Bronchial epithelial cell (primary cell): Measurements from ENCODE around the gene PLD3. TPM values are rescaled to one million over a fixed set of nuclear protein-coding genes. Genes with fewer than 3 reads are reported as not detected.
A peak's percentile ranks its signal among the peaks of the same experiment; 100 is the strongest.

ENCODE experiments used
- DNase-seq: peaks from one replicate; pipeline ENCODE4 v3.0.0-alpha.2; 2010; ENCODE audit warnings: low read depth
- FAIRE-seq: peaks from 2 replicates; lab custom pipeline; 2011; peaks lifted over from hg19 to GRCh38; lab: Jason Lieb, UNC
- H3K27me3 ChIP-seq: 2 replicates; pipeline ENCODE4 v1.5.1; 2011; ENCODE audit warnings: low read length; ENCODE audit not compliant: control insufficient read depth, insufficient read depth
- H3K36me3 ChIP-seq: 2 replicates; pipeline ENCODE4 v1.5.1; 2011; ENCODE audit warnings: low read length; ENCODE audit not compliant: control insufficient read depth, insufficient read depth
- H3K4me3 ChIP-seq: 2 replicates; pipeline ENCODE4 v1.5.1; 2011; ENCODE audit warnings: mild to moderate bottlenecking, low read depth, low read length, control low read depth
- CTCF ChIP-seq: IDR thresholded peaks from 2 replicates; pipeline ENCODE4 v1.5.1; 2011; ENCODE audit warnings: mild to moderate bottlenecking, moderate library complexity, low read length, control low read depth, inconsistent platforms; ENCODE audit not compliant: insufficient read depth, severe bottlenecking
- total RNA-seq: library from RNA; depleted of rRNA; stranded (reverse); fragments of >200 nt; gene quantifications from 2 replicates; pipeline ENCODE4 v1.2.1, GENCODE V29; 2014

Gene PLD3
- total RNA-seq, 1 donor from 2014 or later = 162 TPM

DNA sequence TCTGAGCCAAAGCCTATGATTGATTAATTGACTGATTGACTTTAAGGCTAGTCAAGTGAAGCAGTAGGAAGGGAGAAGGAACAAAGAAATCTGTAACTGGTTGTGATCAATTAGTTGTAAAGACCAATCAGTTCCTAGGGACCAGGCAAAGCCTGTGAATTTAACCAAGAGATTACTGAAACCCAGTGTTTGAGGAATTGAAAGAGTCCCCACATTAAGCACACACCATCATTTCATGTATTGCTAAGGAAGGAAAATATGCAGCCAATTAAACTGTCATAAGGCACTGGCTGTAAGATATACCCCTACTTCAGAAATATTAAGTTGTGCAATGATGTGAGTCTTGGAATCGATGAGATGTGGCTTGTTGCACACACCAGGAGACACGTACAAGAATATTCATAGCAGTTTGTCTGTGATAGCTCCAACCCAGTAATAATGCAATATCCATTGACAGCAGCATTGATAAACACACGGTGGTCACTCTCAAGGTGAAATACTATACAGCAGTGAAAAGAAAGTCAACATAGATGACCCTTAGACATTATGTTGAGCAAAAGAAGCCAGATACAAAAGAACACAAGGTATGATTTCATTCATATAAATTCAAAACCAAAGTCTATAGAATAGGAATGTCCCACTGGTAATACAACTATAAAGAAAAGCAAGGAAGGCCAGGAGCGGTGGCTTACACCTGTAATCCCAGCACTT is 9.3 kb upstream of the PLD3 start:
- DNase-seq (no peak), FAIRE-seq (no peak)
- Histone ChIP-seq H3K36me3 (peaks cover 12% of the 10 kb centered on the region), H3K27me3 (no peaks in the 10 kb centered on the region), H3K4me3 (no peak overlapping the region)
- no peak for TF ChIP-seq CTCF

DNA sequence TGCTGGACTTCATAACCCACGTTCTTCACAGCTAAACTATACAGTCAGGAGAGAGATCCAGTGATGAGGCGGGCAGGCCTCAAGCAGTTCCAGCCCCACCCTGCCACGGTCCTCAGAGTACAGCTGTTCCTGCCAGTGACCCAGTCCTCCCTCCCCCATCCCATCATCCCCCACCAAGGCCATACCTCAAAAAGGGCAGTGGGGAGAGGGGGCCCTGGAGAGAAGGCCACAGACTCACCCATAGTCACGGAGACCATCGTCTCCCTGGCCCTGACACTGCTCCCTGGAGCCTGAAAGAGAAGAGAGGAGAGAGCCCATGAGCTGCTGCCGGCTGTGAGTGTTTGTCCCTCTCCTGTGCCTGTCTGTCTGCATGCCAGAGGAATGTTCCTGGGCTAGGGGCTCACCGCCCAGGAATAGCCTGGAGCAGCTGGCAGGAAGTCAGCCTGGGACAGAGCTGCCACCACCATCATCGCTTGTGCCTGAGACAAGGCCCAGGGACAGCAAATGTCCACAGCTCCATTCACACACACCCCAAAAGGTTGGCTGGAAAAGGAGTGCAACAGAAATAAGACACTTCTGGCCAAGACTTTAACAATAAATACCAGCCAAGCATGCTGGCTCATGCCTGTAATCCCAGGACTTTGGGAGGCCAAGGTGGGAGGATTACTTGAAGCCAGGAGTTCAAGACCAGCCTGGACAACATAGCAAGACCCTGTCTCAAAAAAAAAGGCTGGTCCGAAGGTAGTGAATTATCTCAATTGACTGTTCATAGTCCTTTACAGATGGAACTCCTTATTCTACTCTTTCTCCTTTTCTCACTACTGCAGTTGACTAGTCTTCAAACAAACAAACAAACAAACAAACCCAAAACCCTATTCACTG is 6.7 kb upstream of the PLD3 start:
- Histone ChIP-seq H3K4me3 (no peak overlapping the region), H3K27me3 (no peaks in the 10 kb centered on the region), H3K36me3 (peaks cover 7% of the 10 kb centered on the region)
- FAIRE-seq (no peak), DNase-seq (no peak)
- no peak for TF ChIP-seq CTCF

- DNase-seq (no peak), FAIRE-seq (no peak)
- peaks cover 5% of the 10 kb centered on the region for H3K36me3 ChIP-seq
- no peak for TF ChIP-seq CTCF
- no peak overlapping the region for H3K4me3 ChIP-seq
- H3K27me3 ChIP-seq = no peaks in the 10 kb centered on the region
These were observed 5.7 kb upstream of the PLD3 start for GRCh38 chr19:40342644-40343311.

- Histone ChIP-seq H3K4me3 (no peak overlapping the region), H3K27me3 (no peaks in the 10 kb centered on the region), H3K36me3 (peaks cover 3% of the 10 kb centered on the region)
- DNase-seq (no peak), FAIRE-seq (no peak)
- no peak for TF ChIP-seq CTCF
These were observed 4.1 kb upstream of the PLD3 start for GRCh38 chr19:40344422-40344821.

DNA sequence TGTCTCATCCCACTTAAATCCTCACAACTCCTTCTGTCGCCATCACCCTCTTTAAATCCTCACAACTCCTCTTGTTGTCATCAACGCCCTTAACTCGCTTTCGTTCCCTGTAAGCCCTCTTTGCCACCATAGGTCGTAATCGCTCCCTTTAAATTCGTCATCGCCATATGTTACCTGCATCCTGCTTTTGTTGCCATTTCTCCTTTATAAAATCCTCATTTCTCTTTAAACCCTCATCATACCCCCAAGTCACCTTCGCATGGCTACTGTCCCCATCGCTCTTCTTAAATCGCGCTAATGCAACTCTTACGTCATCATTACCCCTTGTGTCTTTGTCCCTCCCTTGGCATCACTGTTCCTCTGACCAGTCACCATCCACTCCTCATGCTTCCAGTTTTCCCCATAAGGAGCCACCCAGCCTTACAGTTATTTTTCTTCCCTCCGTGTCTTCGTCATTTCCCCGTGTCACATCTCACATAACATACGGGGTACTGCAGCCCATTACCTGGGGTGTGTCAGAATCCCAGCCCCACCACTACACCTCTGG is 539 bp downstream of the PLD3 start:
- TF ChIP-seq CTCF = no peak
- Histone ChIP-seq H3K36me3 (no peaks in the 10 kb centered on the region), H3K27me3 (no peaks in the 10 kb centered on the region), H3K4me3 (peak overlapping the region; percentile 71)
- DNase-seq = peak; percentile 46
- FAIRE-seq = no peak
